Ishikawa (cell line): ENCODE data around the gene SRP54.

Experiments
- CEBPB ChIP-seq: IDR thresholded peaks from 2 replicates; pipeline ENCODE4 v1.6.1; 2012
- CREB1 ChIP-seq: IDR thresholded peaks from 2 replicates; pipeline ENCODE4 v1.6.1; 2012; ENCODE audit warnings: low read depth
- EGR1 ChIP-seq: IDR thresholded peaks from 2 replicates; pipeline ENCODE4 v1.6.1; 2012
- EP300 ChIP-seq: IDR thresholded peaks from 2 replicates; pipeline ENCODE4 v1.6.1; 2012; ENCODE audit warnings: borderline replicate concordance
- FOXM1 ChIP-seq: IDR thresholded peaks from 2 replicates; pipeline ENCODE4 v1.6.1; 2012; ENCODE audit warnings: low read depth, borderline replicate concordance
- MAX ChIP-seq: IDR thresholded peaks from 2 replicates; pipeline ENCODE4 v1.6.1; 2012
- NFIC ChIP-seq: IDR thresholded peaks from 2 replicates; pipeline ENCODE4 v1.6.1; 2012
- RAD21 ChIP-seq: IDR thresholded peaks from 2 replicates; pipeline ENCODE4 v1.6.1; 2012; ENCODE audit warnings: low read depth
- TAF1 ChIP-seq: IDR thresholded peaks from 2 replicates; pipeline ENCODE4 v1.6.1; 2012; ENCODE audit warnings: low read depth, mild to moderate bottlenecking
- TCF12 ChIP-seq: IDR thresholded peaks from 2 replicates; pipeline ENCODE4 v1.6.1; 2012; ENCODE audit warnings: low read depth
- TEAD4 ChIP-seq: IDR thresholded peaks from 2 replicates; pipeline ENCODE4 v1.6.1; 2012
- YY1 ChIP-seq: IDR thresholded peaks from 2 replicates; pipeline ENCODE4 v1.6.1; 2012; ENCODE audit warnings: low read depth
- ZBTB7A ChIP-seq: IDR thresholded peaks from 2 replicates; pipeline ENCODE4 v1.6.1; 2012; ENCODE audit warnings: low read depth
- TF ChIP-seq, protein P1 (sequence below): IDR thresholded peaks from 2 replicates; pipeline ENCODE4 v1.6.1; 2012; ENCODE audit warnings: low read depth, mild to moderate bottlenecking
- TF ChIP-seq, protein P2 (sequence below): IDR thresholded peaks from 2 replicates; pipeline ENCODE4 v1.6.1; 2012

Gene SRP54

DNA sequence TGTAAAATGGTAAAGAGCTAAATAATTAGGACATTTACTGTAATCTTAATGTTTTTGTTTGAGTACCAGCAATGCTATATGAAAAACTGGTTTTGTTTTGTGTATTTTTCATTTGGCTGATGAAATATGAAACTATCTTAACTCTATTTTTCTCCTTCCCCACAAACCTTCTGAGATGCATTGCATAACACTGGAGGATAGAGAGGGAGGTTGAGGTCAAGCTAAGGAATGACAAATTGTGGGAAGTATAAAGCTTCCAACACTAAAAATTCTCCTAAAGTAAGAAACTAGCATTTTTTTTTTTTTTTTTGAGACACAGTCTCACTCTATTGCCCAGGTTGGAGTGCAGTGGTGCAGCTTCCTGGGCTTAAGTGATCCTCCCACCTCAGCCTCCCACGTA lies 31.5 kb upstream of the SRP54 start:
- TF ChIP-seq CREB1: no peak
- TF ChIP-seq EP300: no peak
- TF ChIP-seq YY1: no peak
- no peak for TF ChIP-seq MAX

DNA sequence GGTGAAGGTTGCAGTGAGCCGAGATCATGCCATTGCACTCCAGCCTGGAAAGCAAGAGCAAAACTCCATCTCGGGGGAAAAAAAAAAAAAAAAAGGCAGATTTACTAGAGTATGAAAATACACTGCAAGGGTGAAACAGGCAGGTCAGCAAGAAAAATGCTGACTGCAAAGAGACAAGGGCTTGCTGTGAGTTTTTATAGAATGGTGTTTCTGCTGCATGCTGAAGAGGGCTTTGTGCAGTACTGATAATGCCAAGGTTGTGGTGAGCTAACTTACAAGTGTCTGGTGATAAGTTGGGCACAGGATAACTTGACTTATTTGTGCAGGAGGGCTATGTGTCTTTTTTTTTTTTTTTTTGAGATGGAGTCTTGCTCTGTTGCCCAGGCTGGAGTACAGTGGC lies 25.9 kb upstream of the SRP54 start:
- no peak for TF ChIP-seq CEBPB
- TF ChIP-seq TEAD4: no peak
- TF ChIP-seq, protein P1, sequence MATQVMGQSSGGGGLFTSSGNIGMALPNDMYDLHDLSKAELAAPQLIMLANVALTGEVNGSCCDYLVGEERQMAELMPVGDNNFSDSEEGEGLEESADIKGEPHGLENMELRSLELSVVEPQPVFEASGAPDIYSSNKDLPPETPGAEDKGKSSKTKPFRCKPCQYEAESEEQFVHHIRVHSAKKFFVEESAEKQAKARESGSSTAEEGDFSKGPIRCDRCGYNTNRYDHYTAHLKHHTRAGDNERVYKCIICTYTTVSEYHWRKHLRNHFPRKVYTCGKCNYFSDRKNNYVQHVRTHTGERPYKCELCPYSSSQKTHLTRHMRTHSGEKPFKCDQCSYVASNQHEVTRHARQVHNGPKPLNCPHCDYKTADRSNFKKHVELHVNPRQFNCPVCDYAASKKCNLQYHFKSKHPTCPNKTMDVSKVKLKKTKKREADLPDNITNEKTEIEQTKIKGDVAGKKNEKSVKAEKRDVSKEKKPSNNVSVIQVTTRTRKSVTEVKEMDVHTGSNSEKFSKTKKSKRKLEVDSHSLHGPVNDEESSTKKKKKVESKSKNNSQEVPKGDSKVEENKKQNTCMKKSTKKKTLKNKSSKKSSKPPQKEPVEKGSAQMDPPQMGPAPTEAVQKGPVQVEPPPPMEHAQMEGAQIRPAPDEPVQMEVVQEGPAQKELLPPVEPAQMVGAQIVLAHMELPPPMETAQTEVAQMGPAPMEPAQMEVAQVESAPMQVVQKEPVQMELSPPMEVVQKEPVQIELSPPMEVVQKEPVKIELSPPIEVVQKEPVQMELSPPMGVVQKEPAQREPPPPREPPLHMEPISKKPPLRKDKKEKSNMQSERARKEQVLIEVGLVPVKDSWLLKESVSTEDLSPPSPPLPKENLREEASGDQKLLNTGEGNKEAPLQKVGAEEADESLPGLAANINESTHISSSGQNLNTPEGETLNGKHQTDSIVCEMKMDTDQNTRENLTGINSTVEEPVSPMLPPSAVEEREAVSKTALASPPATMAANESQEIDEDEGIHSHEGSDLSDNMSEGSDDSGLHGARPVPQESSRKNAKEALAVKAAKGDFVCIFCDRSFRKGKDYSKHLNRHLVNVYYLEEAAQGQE: no peak
- no peak for TF ChIP-seq EGR1
- no peak for TF ChIP-seq TAF1
- TF ChIP-seq YY1: no peak
- TF ChIP-seq MAX: no peak

- TF ChIP-seq EP300 (no peak), CEBPB (no peak), NFIC (no peak), TEAD4 (no peak), YY1 (no peak), TCF12 (no peak), MAX (no peak), FOXM1 (no peak), TAF1 (no peak), EGR1 (no peak), CREB1 (no peak), RAD21 (no peak)
- TF ChIP-seq, protein P1: no peak
- TF ChIP-seq, protein P2, sequence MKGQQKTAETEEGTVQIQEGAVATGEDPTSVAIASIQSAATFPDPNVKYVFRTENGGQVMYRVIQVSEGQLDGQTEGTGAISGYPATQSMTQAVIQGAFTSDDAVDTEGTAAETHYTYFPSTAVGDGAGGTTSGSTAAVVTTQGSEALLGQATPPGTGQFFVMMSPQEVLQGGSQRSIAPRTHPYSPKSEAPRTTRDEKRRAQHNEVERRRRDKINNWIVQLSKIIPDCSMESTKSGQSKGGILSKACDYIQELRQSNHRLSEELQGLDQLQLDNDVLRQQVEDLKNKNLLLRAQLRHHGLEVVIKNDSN: no peak
Measured at GRCh38 chr14:34957771-34958286, 25.0 kb upstream of the SRP54 start.

DNA sequence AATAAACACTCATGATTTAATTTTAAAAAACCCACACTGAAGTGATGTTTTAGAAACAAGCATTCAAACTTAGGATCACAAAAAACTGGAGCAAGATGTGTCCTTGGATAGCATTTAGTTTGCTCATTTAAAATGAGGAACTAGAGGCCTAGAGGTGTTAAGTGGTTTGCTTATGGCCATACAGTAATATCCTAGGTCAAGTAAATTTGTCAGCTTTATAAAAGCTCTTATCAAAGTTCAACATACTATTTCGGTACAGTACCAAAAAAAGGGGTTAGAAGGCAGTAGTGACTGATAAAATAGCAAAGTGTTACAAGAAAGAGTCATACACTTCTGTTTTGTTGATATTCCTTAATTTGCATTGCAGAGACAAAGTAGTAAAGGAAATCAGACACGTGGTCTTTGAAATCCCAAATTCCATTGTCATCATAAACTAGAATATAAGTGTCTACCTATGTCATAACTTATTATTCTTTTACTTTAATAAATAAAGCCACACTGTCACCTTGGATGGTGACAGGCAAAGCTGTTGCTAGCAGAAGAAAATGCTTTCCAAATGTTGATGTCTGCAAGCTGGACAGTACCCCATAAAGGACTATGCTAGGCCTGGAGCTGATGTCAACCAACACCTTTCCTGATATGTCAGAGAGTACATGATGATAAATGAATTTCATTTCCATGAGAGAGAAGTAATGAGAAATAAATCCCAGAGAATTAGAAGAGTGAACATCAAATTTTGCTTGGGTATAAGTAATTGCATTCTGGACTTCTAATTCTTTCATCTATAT lies 17.6 kb upstream of the SRP54 start:
- TF ChIP-seq FOXM1: no peak
- TF ChIP-seq RAD21: no peak
- TF ChIP-seq, protein P2: no peak
- TF ChIP-seq EP300: no peak
- no peak for TF ChIP-seq CEBPB
- TF ChIP-seq, protein P1: no peak
- TF ChIP-seq TAF1: no peak
- no peak for TF ChIP-seq MAX
- TF ChIP-seq ZBTB7A: no peak
- TF ChIP-seq YY1: no peak
- no peak for TF ChIP-seq TEAD4
